ENCODE measurements around the gene MFSD6.

DNA sequence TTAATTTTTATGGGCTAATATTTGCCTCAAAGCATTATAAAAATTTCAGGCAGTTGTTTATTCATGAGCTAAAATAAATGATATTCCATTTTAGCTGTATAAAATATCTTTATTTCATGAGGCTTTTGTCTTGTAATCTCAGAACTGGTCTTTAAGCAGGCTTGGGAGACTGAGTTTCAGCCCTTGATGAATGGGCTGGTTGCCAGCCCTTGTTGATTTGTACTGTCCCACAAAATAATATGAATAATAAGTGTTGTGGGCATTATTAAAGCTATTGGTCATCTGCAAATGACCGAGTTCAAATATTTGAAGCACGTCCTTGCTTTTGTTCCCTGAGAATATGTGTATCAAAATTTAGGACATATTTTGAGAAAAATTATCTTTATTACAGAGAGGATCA lies 46.6 kb upstream of the MFSD6 start:
- TF ChIP-seq, protein P1, sequence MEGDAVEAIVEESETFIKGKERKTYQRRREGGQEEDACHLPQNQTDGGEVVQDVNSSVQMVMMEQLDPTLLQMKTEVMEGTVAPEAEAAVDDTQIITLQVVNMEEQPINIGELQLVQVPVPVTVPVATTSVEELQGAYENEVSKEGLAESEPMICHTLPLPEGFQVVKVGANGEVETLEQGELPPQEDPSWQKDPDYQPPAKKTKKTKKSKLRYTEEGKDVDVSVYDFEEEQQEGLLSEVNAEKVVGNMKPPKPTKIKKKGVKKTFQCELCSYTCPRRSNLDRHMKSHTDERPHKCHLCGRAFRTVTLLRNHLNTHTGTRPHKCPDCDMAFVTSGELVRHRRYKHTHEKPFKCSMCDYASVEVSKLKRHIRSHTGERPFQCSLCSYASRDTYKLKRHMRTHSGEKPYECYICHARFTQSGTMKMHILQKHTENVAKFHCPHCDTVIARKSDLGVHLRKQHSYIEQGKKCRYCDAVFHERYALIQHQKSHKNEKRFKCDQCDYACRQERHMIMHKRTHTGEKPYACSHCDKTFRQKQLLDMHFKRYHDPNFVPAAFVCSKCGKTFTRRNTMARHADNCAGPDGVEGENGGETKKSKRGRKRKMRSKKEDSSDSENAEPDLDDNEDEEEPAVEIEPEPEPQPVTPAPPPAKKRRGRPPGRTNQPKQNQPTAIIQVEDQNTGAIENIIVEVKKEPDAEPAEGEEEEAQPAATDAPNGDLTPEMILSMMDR (IDR thresholded peaks at IDR 0.05), result no peak
- no peak for TF ChIP-seq POLR2A (IDR thresholded peaks at IDR 0.05)
